Stimulated activated CD8-positive, alpha-beta memory T cell treated with anti-CD3 and anti-CD28 coated beads, Interleukin-15, amount 100 ng/mL, for 24 hours (primary cell): ENCODE measurements around the gene MICAL2.

Experiments used
- DNase-seq: peaks from one replicate; pipeline ENCODE4 v3.0.0-alpha.2; 2020; ENCODE audit warnings: low read depth

The MICAL2 gene

DNA sequence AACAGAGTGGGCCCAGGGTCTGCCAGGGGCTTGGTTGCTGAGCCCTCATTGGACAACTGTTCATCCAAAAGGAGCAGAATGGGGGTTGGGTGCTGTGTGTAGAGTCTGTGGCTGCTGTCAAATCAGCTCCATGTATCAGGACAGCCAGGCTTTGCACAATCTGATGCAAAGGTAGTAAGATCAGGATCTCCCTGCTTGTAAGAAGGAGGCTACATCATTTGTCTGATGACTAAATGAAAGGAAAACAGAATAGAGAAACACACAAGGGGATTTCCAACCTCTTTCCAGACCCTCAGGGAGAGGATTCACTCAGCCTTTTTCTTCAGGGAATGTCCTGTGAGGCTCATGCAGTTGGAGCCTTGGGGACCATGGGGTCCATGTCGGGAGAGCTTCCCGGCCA, 7.2 kb downstream of the MICAL2 start:
- no peak for DNase-seq

DNA sequence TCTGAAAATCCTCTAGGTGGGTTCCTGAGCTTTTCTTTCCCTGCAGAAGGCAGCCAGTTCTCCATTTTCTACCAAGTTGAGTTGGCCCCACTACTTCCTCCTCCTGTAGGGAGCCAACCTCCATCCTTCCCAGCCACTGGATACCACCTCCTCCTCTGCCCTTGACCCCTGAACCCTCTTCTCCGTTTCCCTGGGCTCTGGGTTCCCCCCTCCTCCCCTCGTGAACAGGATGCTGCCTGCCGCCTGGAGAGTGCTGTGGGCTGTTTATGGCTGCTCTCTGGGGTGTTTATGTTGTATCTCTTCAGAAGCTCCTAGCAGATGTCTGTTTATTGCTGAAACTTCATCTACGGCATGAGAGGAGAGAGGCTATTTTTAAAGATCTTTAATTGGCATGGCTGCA, 8.6 kb downstream of the MICAL2 start:
- DNase-seq: no peak

DNA sequence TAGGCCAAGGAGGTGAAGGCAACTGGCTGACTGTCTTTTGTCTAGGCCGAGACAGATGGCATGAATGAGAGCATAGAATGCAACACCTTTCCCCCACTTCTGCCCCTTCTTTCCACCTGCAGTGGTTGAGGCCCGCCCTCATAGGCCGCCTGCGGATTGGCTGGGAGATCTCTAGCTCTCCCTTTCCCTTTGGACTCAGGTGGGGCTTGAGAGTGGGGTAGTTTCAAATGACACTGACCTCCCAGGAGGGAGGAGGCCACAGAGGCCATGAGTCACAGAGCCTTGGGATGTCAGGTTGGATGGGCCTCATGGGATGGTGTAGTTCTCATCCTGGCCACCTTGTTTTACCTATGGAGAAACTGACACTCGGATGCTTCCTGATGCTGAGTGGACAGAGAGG, 9.1 kb downstream of the MICAL2 start:
- DNase-seq: no peak

DNA sequence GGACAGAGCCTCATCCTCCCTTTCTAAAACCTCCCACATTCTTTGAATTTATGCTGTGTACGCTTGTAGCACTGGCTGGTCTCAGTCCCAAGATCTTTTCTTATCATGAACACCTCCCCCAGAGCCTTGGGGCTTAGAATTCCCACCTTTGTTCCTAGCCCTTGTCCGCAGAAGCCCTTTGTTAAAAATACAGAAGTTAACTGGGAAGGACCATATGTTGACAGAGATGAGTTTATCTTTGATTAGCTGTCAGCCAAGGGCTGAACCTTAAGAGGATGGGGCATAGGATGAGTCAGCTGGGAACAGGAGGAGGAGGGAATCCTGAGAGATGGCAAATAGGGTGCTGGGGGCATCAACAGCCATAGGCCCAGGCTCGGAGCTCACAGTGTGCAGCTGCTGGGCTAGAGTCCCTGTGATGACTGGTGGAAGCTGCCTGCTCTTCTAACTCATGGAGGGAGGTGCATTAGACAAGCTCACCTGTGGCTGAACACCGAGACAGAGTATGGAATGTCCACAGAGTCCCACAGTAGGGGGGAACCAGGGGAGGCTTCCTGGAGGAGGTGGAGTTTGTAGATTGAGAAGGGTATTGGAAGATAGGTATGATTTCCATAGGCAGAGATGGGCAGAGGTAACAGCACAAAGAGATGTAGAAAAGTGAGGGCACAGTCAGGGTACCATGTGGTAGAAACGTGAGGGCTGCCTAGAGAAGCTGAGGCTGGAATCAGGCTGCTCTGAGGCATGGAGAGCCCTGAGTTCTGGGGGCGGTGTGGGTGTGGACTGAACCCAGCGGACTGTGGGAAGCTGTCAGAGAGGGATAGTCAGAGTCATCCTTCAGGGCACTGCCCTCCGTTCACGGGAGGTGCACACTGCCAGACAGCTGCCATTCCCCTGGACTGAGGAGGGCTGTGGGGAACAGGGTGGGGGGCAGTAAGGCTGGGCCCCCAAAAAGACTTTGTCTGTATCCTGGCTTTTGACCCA, 9.9 kb downstream of the MICAL2 start:
- DNase-seq: no peak

DNA sequence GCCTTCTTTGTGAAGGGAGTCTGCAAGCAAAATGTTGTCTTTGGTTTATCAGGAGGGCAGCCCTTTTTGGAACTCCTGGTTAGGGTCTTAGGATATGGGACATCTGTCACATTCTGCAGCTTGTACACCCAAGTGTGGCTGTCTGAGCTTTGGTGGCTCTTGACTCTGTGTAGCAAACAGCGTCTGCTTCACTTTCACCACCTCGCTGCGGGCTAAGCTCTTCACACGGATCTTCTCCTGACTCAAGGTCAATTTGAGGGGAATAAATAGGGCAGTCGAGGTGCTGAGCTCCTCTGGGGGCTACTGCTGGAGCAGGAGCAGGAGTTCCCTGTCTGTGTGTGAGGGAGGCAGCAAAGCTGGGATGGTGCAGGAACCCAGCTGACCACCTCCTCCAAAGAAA, 10.6 kb downstream of the MICAL2 start:
- no peak for DNase-seq

DNA sequence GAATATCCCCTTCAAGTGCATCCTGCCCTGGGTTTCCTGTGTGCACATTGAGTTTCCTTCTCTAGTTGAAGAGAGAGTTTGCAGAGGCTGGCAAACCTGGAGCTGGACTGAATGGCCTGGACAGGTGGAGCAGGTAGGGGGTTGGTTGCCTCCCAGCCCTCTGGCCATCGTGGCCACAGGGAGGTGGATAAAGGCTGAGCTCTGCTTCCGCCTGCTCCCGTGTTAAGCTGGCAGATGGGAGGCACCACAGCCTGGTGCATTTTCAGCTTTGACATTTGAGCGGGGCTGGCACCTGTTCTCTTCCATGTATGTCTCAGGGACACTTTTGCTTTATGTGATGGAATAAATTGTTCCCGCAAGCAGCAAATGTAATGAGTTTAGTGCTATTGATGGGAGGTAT, 11.1 kb downstream of the MICAL2 start:
- no peak for DNase-seq

DNA sequence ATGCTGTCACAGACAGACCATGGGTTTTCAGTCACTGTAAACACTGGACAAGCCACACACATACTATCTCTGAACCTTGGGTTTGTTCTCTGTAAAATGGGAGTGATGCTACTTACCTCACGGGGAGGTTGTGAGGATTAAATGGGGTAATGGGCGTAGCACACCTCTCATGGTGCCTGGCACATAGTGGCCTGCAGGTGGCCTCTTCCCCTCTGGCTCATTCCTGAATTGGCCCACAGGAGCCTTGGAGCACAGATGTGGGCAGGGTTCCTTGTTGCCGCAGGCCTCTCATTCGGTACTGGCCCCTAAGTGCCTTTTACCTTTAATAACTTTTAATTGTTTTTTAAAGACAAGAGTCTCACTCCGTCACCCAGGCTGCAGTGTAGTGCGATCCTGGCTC, 11.7 kb downstream of the MICAL2 start:
- DNase-seq: no peak

DNA sequence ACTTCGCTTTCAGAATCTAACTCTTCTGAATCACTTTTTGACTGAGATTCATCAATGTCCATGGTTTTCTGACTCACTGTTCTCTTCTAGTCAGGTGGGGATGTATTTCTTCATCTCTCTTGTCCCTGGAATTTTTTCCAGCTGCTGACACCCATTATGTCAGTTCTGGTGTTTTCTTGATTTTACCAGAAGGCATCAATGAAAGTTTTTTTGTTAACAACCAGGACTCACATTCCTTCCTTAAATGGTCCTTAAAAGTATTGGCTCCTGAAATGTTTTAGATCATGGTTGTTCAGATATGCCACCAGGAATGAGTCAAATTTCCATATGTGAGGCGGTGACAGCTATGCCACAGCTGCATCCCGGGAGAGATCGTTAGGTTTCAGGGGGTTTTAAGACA, 12.9 kb downstream of the MICAL2 start:
- DNase-seq: no peak

DNA sequence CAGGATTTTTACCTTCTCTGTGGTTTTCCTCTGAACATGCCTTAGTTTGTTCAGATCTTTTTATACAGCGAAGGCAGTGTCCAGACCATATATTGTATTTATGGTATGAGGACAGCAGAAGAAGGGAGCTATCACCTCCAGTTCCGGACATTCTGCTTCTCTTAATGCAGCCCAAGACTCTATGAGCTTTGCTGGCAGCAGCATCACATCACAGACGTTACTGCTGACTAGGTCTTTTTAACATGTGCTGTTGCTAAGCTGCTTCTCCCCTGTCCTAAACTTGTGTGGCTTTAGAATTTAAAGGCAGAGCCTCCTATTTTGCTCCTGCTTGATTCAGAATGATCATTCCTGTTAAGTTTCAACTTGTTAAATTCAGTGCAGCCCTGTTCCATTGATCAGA, 13.4 kb downstream of the MICAL2 start:
- no peak for DNase-seq

DNA sequence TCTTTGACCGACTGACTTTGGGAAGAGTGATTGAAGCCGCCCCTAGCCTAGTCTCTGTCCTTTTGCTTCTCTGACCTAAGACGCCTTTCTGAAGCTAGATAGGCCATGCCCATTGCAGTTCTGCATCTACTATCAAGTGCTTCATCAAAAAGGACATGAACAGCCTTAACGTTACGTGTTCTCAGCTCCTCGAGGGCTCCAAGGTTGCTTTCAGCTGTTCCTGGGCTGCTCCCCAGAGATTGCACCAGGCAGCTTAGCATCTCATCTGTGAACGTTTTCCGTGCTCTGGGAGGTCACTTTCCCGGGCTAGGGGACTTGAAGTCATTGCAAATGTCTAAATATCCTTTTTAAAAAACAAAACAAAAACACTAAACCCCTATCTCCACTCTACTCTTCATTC, 13.9 kb downstream of the MICAL2 start:
- no peak for DNase-seq

DNA sequence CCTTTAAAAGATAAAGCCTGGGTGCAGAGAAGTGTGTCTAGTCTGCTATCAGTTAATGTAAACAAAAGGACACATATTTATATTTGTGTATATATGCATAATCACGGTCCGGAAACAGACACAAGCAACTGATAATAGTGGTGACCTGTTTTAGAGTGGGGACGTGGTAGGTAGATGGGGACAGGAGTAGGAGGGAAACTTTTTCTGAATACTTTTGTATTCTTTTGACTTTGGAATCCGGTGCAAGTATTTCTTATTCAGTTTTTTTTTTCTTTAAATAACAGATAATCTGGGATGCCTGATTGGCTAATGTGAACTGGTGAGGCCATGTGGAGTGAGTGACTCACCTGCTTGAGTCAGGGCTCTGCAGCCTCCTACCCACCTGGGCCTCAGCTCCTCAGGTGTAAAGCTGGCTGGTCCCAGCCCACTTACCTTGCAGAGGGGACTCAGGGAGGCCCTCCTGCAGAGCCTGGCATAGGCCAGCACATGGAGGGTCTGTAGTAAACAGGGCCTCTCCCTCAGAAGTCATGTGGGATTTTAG, 15.3 kb downstream of the MICAL2 start:
- DNase-seq: no peak

DNA sequence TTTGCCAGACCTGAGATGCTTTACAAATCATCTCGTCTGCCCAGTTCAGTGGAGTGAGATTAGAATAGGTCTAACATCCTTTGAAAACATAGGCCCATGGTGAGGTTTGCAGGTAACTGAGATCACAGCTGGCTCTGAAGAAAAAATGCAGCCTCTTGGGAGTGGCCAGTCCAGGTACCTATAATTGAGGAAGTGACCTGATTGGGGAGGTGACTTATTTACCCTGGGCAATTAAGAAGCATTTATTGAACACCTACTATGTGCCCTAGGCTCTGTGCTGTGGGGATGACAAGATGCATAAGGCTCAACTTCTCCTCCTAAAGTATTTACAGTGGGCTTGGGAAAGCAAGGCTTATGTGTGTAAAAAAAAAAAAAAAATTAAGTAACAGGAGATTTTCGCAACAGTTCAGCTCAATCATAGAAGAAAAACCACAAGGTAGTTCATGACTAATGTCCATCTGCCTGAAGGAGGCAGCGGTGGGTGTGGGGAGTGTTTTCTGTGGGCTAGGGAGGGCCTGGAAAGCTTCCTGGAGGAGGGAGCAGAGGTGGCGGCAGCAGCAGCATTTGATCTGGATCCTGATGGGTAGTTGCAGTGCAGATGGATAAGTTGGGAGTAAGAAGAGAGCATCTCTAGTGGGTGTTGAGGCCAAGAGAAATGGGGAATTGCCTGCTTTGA, 16.1 kb downstream of the MICAL2 start:
- no peak for DNase-seq

DNA sequence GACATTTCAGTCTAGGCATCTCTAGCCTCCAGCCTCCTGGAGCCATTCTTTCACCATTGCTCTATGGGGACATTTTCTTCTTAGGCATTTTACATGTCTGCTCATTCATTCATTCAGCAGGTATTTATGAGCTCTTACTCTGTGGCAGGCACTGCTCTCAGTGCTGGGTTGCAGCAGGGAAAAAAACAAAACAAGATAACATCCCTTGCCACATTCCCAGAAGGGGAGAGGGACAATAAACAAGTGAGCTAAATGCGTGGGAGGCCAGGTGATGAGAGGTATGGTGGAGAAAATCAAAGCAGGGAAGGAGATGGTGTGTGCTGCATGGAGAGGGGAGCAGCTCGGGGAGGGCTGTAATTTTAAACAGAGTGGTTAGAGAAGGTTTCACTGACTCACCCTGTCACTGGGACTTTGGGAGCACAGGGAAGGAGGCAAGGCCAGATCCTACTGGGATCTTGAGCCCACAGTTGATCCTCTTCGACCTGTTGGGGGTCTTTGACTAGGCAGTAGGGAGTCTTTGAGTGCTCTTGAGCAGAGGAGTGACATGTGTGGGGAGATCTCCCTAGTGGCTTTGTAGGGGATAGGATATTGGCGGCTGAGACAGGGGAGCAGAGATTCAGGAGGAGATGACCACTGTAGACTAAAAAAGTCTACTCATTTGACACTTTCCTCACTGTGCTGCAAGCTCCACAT, 17.0 kb downstream of the MICAL2 start:
- no peak for DNase-seq

DNA sequence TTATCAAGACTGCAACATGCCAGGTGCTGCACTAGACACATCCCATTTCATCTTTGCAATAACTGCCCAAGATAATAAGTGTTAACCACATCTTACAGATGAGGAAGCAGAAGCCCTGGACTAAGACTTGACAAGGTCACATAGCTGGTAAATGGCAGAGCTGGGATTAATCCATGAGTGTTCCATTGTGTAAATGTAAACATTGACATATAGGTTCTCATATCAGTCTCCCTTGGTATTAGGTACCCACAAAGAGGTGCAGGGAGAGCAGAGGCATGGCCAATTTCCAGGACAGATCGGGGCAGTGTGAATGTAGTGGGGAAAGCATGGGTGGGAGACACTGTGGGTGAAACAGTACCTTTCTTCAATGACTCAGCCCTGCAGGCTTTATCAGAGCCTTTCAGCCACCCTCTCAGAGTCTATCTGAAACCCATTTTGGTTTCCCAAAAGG, 17.9 kb downstream of the MICAL2 start:
- no peak for DNase-seq

DNA sequence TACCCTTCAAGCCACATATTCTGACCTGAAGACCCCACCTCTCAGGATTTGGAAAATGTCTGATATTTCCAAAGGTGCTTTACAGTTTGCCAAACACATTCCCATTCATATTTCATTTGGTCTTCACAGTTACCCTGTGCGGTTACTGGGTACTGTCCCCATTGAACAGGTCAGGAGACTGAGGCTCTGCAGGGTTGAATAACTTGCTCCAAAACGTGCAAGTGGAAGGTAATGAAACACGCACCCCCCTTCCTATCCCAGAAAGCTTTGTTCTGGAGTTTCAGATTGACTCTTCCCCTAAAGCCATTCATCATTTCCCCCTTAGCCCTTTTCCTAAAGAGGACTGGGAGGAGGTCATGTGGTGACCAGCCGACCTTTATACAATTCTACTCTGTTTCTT, 18.8 kb downstream of the MICAL2 start:
- no peak for DNase-seq

DNA sequence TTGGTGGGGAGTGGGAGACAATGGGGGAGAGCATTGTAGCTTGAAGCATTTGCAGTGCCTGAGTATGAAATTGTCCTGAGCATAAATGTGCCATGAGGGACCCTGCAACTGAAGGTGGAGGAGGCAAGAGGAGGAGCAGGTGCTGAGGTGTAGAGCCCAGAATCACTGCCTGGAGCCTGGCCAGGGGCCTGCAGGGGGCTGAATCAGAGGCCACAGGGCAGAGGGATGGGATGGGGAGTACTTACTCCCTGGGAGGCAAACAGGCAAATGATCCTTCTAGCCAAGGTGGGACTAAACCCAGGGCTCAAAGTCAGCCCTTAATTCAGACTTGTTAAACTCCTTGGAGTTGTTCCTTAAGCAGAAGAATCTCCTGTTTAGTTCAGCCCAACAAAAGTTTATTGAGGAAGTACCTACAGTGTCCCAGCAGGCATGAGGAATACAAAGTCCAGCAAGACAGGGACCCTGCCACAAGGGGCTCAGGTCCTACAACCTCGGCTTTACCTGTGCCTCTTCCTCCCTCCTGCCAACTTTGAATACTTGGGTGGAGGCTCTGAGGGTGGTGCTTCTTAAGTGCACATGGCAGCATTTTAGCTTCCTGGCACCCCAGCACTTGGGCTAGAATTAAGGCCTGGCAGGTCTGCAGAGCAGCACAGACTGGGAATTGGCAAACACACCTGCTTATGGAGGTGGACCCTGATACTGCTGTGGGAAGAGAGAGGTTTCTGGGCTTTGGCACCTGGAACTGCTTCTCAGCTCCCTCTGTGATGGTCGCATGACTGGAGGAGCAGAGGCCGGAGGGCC, 20.0 kb downstream of the MICAL2 start:
- DNase-seq: no peak

DNA sequence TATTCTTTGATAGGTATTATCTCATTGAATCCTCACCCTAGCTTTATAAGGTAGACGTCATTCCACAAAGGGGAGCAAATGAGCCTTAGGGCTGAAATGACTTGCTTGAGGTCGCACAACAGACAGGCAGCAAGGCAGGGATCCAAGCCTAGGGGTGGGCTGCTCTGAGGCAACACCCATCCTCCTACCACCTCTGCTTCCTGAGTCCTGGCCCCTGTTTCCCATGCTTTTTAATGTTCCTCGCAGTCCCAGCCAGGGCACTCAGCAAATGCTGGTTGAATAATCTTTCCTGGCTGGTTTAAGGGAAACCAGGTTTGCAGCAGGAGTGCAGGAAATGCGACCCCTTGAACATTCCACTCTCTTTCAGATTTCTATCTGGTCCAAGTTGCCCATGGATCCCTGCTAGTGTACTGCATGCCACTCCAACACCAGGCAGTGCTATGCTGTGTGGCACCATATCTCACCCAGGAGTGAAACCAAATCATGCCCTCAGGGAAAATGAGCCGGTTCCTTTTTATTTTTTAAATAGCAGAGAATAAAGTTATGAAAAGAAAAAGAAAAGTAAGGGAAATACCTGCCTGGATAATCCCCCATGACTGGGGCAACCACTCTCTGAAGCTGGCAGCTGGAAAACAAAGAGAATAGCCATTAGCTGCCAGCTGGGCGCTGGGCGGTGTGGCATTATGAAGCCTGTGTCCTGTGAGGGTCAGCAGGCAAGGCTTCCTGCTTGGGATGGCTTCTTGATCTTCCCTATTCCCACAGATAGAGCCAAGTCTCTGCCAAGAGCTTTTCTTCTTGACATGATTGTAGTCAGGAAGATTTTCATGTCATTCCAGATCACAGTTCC, 21.8 kb downstream of the MICAL2 start:
- no peak for DNase-seq

DNA sequence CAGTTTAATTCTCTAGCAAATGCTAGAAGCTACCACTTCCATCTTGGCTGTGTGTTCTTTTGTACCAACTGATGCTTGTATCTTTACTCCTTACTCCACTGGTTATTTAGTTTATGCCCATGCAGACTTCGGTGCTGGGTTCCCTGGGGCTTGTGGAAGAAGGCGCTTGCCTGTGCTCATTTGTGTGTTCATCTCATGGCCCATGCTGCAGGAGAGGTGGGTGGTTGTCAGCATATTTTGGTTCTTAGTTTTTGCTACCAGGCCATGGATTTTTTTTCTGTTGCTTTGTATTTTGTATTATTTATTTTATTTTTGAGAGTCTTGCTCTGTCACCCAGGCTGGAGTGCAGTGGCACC, 22.4 kb downstream of the MICAL2 start:
- no peak for DNase-seq

DNA sequence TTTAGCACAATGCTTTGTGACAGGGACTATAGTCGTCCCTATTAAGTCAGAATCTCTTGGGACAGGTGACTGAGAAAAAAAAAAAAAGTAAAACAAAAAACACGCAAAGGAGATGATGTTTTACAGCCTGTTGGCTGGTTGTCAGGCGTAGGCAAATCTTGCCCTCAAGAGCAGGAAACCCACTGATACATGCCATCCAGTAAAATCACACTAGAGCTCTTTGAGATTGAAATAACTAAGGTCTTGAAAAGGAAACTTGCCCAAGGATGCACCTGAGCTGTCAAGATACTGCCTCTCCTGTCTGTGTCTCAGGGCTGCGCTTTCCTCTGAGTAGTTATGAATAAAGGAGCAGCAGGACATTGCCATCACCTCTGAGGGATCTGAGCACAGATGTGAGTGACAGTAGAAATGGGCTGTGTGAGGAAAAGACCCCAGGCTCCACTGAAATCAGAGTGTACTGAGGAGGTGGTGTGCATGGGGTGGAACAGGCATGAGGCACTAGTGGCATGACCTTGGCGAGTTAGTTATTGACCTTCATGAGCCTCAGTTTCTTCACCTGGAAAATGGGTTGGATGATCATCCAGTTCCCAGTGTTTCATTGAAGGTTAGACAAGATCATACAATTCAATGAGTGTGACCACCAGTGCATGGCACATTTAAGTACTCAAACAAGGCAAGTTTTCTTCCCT, 23.3 kb downstream of the MICAL2 start:
- no peak for DNase-seq

DNA sequence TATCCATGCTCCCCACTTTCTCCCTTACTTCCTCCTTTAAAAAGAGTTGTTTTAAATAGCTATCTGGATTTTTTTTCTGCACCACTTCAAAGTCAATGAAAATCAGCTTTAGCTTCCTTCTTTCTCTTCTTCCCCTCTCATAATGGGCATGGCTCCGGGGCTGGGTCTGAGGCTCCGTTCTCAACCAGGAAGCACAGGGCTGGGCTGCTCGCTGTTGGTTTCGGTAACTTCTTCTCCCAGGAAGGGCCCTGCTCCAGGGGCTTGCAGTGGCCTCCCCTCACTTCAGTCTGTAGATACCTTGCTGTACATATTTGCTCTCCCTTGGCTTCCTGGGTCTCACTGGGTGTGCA, 23.8 kb downstream of the MICAL2 start:
- no peak for DNase-seq
